Activated CD4-positive, alpha-beta T cell treated with anti-CD3 and anti-CD28 coated beads for 36 hours (primary cell): ENCODE measurements around the gene CUL3. TPM values are rescaled to one million over a fixed set of nuclear protein-coding genes. Genes with fewer than 3 reads are reported as not detected.
"Not testable (repeated sequence)": the region's sequence is repeated elsewhere in the genome, so short reads cannot be mapped to it uniquely, and the experiment has no call there.

Experiments
- ATAC-seq: fragments of 200-7000 bp; cut with Tn5 transposase; one replicate; pipeline ENCODE4 v1.10.0; 2021; ENCODE audit warnings: mild to moderate bottlenecking, moderate library complexity
- CTCF ChIA-PET: fragments of 350-600 bp; sonication (Branson Sonifier 250); formaldehyde crosslinking; loops from one replicate; lab custom pipeline; 2021; ENCODE audit warnings: antibody characterized with exemption; lab: Charles Lee
- POLR2A ChIA-PET: fragments of 350-600 bp; sonication (Branson Sonifier 250); formaldehyde crosslinking; loops from one replicate; lab custom pipeline; 2021; ENCODE audit warnings: antibody characterized with exemption, inconsistent platforms; lab: Charles Lee
- DNase-seq: peaks from one replicate; pipeline ENCODE4 v3.0.0-alpha.2; 2020
- H3K27ac Mint-ChIP-seq: one replicate; pipeline ENCODE4 v1.8.0; 2021; ENCODE audit warnings: mixed read lengths
- H3K27me3 Mint-ChIP-seq: one replicate; pipeline ENCODE4 v1.8.0; 2021; ENCODE audit warnings: mixed read lengths
- H3K36me3 Mint-ChIP-seq: one replicate; pipeline ENCODE4 v1.8.0; 2021; ENCODE audit warnings: low read depth, mixed read lengths
- H3K4me1 Mint-ChIP-seq: one replicate; pipeline ENCODE4 v1.8.0; 2021; ENCODE audit warnings: mixed read lengths
- H3K4me3 Mint-ChIP-seq: one replicate; pipeline ENCODE4 v1.8.0; 2021; ENCODE audit warnings: mild to moderate bottlenecking, moderate library complexity, mixed read lengths
- H3K9me3 Mint-ChIP-seq: one replicate; pipeline ENCODE4 v1.8.0; 2021; ENCODE audit warnings: low read depth, mixed read lengths
- intact Hi-C, 2 experiments: fragments of 100-400 bp; cut with DNase I in 1 of 2; cut with micrococcal nuclease in 1 of 2; formaldehyde crosslinking; loops; one replicate each; pipeline versions ENCODE4 v1.14.2 to v1.15.1; 2022 to 2024; cut with DNase I, micrococcal nuclease
- total RNA-seq, 2 experiments: library from RNA; stranded (reverse); gene quantifications; one replicate each; pipeline ENCODE4 v1.2.3, GENCODE V29; 2021

The CUL3 gene
- total RNA-seq, 2 experiments from 2014 or later, result 77.6 to 85.8 TPM

GRCh38 chr2:224523626-224524577, 61.3 kb downstream of the CUL3 start:
- CTCF ChIA-PET, result interaction anchor here (0.6 to 2.0 kb wide), 3 partner anchors 15 to 57 kb away, joined by 3 to 6 read pairs (median 4); no protein-coding TSS in a partner anchor
- no peak for DNase-seq
- Mint-ChIP-seq H3K4me1 (peaks cover 79% of the 10 kb centered on the region), H3K27ac (peak overlapping the region; percentile 84), H3K9me3 (no peaks in the 10 kb centered on the region), H3K36me3 (peaks cover 15% of the 10 kb centered on the region), H3K4me3 (peak overlapping the region; percentile 50), H3K27me3 (no peaks in the 10 kb centered on the region)
- ATAC-seq, result peak; percentile 75
- POLR2A ChIA-PET, result interaction anchor here (0.6 to 0.7 kb wide), 2 partner anchors 52 to 520 kb away, joined by 3 to 5 read pairs; no protein-coding TSS in a partner anchor
- intact Hi-C loops, result loop anchor here (1.0 to 5.0 kb wide), 3 partner anchors 37 to 61 kb away; partner anchors contain the start of gene CUL3 (in 1 of the 2)

GRCh38 chr2:224522483-224522882, 62.7 kb downstream of the CUL3 start:
- POLR2A ChIA-PET, H3K4me3 Mint-ChIP-seq, DNase-seq, H3K27me3 Mint-ChIP-seq, H3K27ac Mint-ChIP-seq, ATAC-seq, H3K9me3 Mint-ChIP-seq: not testable (repeated sequence)
- H3K4me1 Mint-ChIP-seq, result peaks cover 75% of the 10 kb centered on the region
- CTCF ChIA-PET, result interaction anchor here (0.7 to 2.0 kb wide), 3 partner anchors 39 to 550 kb away, joined by 3 to 6 read pairs (median 4); no protein-coding TSS in a partner anchor
- H3K36me3 Mint-ChIP-seq, result peaks cover 13% of the 10 kb centered on the region
- intact Hi-C loops, result loop anchor here in 1 of 2 experiments (5.0 kb wide), 1 partner anchor 40 kb away; no protein-coding TSS in a partner anchor

- POLR2A ChIA-PET, result no interaction called here
- H3K27me3 Mint-ChIP-seq, result no peaks in the 10 kb centered on the region
- no peaks in the 10 kb centered on the region for H3K9me3 Mint-ChIP-seq
- DNase-seq (peak; percentile 67), ATAC-seq (peak; percentile 80)
- H3K4me3 Mint-ChIP-seq, result no peak overlapping the region
- CTCF ChIA-PET, result interaction anchor here (0.7 to 2.7 kb wide), 9 partner anchors 9 to 127 kb away, joined by 3 to 13 read pairs (median 4); no protein-coding TSS in a partner anchor
- H3K36me3 Mint-ChIP-seq, result peaks cover 15% of the 10 kb centered on the region
- H3K27ac Mint-ChIP-seq, result peak overlapping the region; percentile 72
- peaks cover 66% of the 10 kb centered on the region for H3K4me1 Mint-ChIP-seq
- intact Hi-C loops, result loop anchor here in 1 of 2 experiments (1.0 to 5.0 kb wide), 2 partner anchors 42 to 65 kb away; partner anchors contain the start of gene CUL3
These were observed 65.1 kb downstream of the CUL3 start for GRCh38 chr2:224520064-224520463.

- ChIA-PET POLR2A (no interaction called here), CTCF (interaction anchor here (1.0 to 2.7 kb wide), 4 partner anchors 7 to 128 kb away, joined by 3 to 13 read pairs (median 4); no protein-coding TSS in a partner anchor)
- Mint-ChIP-seq H3K4me3 (no peak overlapping the region), H3K4me1 (peaks cover 60% of the 10 kb centered on the region), H3K36me3 (peaks cover 19% of the 10 kb centered on the region), H3K9me3 (no peaks in the 10 kb centered on the region), H3K27ac (no peak overlapping the region), H3K27me3 (no peaks in the 10 kb centered on the region)
- DNase-seq, result no peak
- ATAC-seq, result no peak
- intact Hi-C loops, result no loop called here
These were observed 66.2 kb downstream of the CUL3 start for GRCh38 chr2:224518806-224519580.

- POLR2A ChIA-PET, result no interaction called here
- Mint-ChIP-seq H3K36me3 (peaks cover 22% of the 10 kb centered on the region), H3K4me1 (peaks cover 49% of the 10 kb centered on the region), H3K27ac (no peak overlapping the region), H3K27me3 (no peaks in the 10 kb centered on the region), H3K9me3 (no peaks in the 10 kb centered on the region), H3K4me3 (no peak overlapping the region)
- ATAC-seq (no peak), DNase-seq (no peak)
- intact Hi-C loops, result no loop called here
- CTCF ChIA-PET, result interaction anchor here (0.7 to 1.3 kb wide), 3 partner anchors 14 to 129 kb away, joined by 3 to 4 read pairs (median 3); no protein-coding TSS in a partner anchor
These were observed 67.2 kb downstream of the CUL3 start for GRCh38 chr2:224517963-224518362.

- H3K9me3 Mint-ChIP-seq, CTCF ChIA-PET, ATAC-seq, POLR2A ChIA-PET, H3K27ac Mint-ChIP-seq, DNase-seq, H3K27me3 Mint-ChIP-seq, H3K4me3 Mint-ChIP-seq, intact Hi-C loops: not testable (repeated sequence)
- H3K36me3 Mint-ChIP-seq, result peaks cover 27% of the 10 kb centered on the region
- H3K4me1 Mint-ChIP-seq, result peaks cover 44% of the 10 kb centered on the region
These were observed 68.8 kb downstream of the CUL3 start for GRCh38 chr2:224516393-224516792.

- ChIA-PET POLR2A (no interaction called here), CTCF (interaction anchor here (1.2 kb wide), 1 partner anchor 15 kb away, joined by 4 read pairs; no protein-coding TSS in a partner anchor)
- Mint-ChIP-seq H3K27ac (no peak overlapping the region), H3K9me3 (no peaks in the 10 kb centered on the region), H3K4me3 (no peak overlapping the region), H3K4me1 (peaks cover 35% of the 10 kb centered on the region), H3K36me3 (peaks cover 29% of the 10 kb centered on the region), H3K27me3 (no peaks in the 10 kb centered on the region)
- ATAC-seq (no peak), DNase-seq (no peak)
- intact Hi-C loops, result no loop called here
These were observed 71.2 kb downstream of the CUL3 start for GRCh38 chr2:224513991-224514390.

- CTCF ChIA-PET, result interaction anchor here (0.7 kb wide), 1 partner anchor 14 kb away, joined by 3 read pairs; no protein-coding TSS in a partner anchor
- Mint-ChIP-seq H3K36me3 (peaks cover 35% of the 10 kb centered on the region), H3K4me3 (no peak overlapping the region), H3K9me3 (no peaks in the 10 kb centered on the region), H3K4me1 (peaks cover 8% of the 10 kb centered on the region), H3K27me3 (no peaks in the 10 kb centered on the region), H3K27ac (no peak overlapping the region)
- intact Hi-C loops, result no loop called here
- POLR2A ChIA-PET, result no interaction called here
- ATAC-seq, result no peak
- no peak for DNase-seq
These were observed 77.4 kb downstream of the CUL3 start for GRCh38 chr2:224507789-224508188.

- no peaks in the 10 kb centered on the region for H3K9me3 Mint-ChIP-seq
- H3K36me3 Mint-ChIP-seq, result peaks cover 39% of the 10 kb centered on the region
- H3K4me1 Mint-ChIP-seq, result peaks cover 8% of the 10 kb centered on the region
- no peak overlapping the region for H3K27ac Mint-ChIP-seq
- ChIA-PET POLR2A (no interaction called here), CTCF (interaction anchor here (0.5 to 1.0 kb wide), 3 partner anchors 9 to 270 kb away, joined by 3 read pairs; no protein-coding TSS in a partner anchor)
- H3K27me3 Mint-ChIP-seq, result no peaks in the 10 kb centered on the region
- intact Hi-C loops, result no loop called here
- no peak for DNase-seq
- ATAC-seq, result no peak
- no peak overlapping the region for H3K4me3 Mint-ChIP-seq
These were observed 78.7 kb downstream of the CUL3 start for GRCh38 chr2:224506494-224506893.

GRCh38 chr2:224498991-224499390, 86.2 kb downstream of the CUL3 start:
- no peak for DNase-seq
- no peak overlapping the region for H3K4me3 Mint-ChIP-seq
- no peak for ATAC-seq
- intact Hi-C loops, result no loop called here
- H3K27ac Mint-ChIP-seq, result no peak overlapping the region
- ChIA-PET POLR2A (no interaction called here), CTCF (interaction anchor here (0.6 to 1.1 kb wide), 4 partner anchors 12 to 22 kb away, joined by 3 to 7 read pairs (median 4); no protein-coding TSS in a partner anchor)
- H3K36me3 Mint-ChIP-seq, result peaks cover 51% of the 10 kb centered on the region
- H3K9me3 Mint-ChIP-seq, result no peaks in the 10 kb centered on the region
- no peaks in the 10 kb centered on the region for H3K4me1 Mint-ChIP-seq
- H3K27me3 Mint-ChIP-seq, result no peaks in the 10 kb centered on the region
